Measurements from ENCODE around the gene TP53TG3B.
"Not testable (repeated sequence)": the region's sequence is repeated elsewhere in the genome, so short reads cannot be mapped to it uniquely, and the experiment has no call there.

Gene TP53TG3B

GRCh38 chr16:33360541-33360940 lies at the start of gene TP53TG3B:
Gene TP53TG3B, plus strand, starts transcription at chr16:33360841. Its CDS starts 68 bp downstream, at chr16:33360909.
- not testable (repeated sequence) for DNase-seq (ENCODE audit: low read depth in 2 of 2)

GRCh38 chr16:33336226-33337012 lies 24.2 kb upstream of the TP53TG3B start:
- peak; percentile 39 to 54 for DNase-seq (ENCODE audit: low read depth in 2 of 2)

GRCh38 chr16:33337627-33338542 lies 22.8 kb upstream of the TP53TG3B start:
- DNase-seq (ENCODE audit: low read depth in 2 of 2) = peak; percentile 24 to 45

- peak in 1 of 2 donors; percentile 3 for DNase-seq (ENCODE audit: low read depth in 2 of 2)
Observed at GRCh38 chr16:33338543-33338951, 22.1 kb upstream of the TP53TG3B start.

GRCh38 chr16:33339093-33340061 lies 21.3 kb upstream of the TP53TG3B start:
- peak; percentile 22 to 38 for DNase-seq (ENCODE audit: low read depth in 2 of 2)
